Smooth muscle cell (in vitro differentiated cells): ENCODE results near the gene IL1RAPL2. TPM values are rescaled to one million over a fixed set of nuclear protein-coding genes. Genes with fewer than 3 reads are reported as not detected.

Experiments used
- DNase-seq: peaks from one replicate; lab custom pipeline; 2025; ENCODE audit not compliant: unreplicated experiment; lab: John Stamatoyannopoulos, UW
- H2AFZ ChIP-seq: fragments of 200-600 bp; sonication (generic); 2 replicates; pipeline ENCODE4 v1.6.0; 2016; ENCODE audit warnings: antibody characterized with exemption, low read depth, mild to moderate bottlenecking
- H3F3A ChIP-seq: fragments of 200-600 bp; sonication (generic); 2 replicates; pipeline ENCODE4 v1.6.0; 2017; ENCODE audit warnings: antibody characterized with exemption, low read depth
- H3K27ac ChIP-seq: fragments of 200-600 bp; sonication (generic); 2 replicates; pipeline ENCODE4 v1.5.1; 2016; ENCODE audit warnings: low read depth, mild to moderate bottlenecking
- H3K27me3 ChIP-seq: fragments of 200-600 bp; sonication (generic); 2 replicates; pipeline ENCODE4 v1.6.1; 2016; ENCODE audit warnings: low read depth, mild to moderate bottlenecking
- H3K36me3 ChIP-seq: fragments of 200-600 bp; sonication (generic); 2 replicates; pipeline ENCODE4 v1.5.1; 2016; ENCODE audit warnings: low read depth
- H3K4me1 ChIP-seq: fragments of 200-600 bp; sonication (generic); 2 replicates; pipeline ENCODE4 v1.5.1; 2016; ENCODE audit warnings: low read depth
- H3K4me2 ChIP-seq: fragments of 200-600 bp; sonication (generic); 2 replicates; pipeline ENCODE4 v1.6.0; 2016; ENCODE audit warnings: mild to moderate bottlenecking
- H3K4me3 ChIP-seq: fragments of 200-600 bp; sonication (generic); 2 replicates; pipeline ENCODE4 v1.5.1; 2016; ENCODE audit warnings: mild to moderate bottlenecking
- H3K79me2 ChIP-seq: fragments of 200-600 bp; sonication (generic); 2 replicates; pipeline ENCODE4 v1.6.0; 2016; ENCODE audit warnings: low read depth, mild to moderate bottlenecking
- H3K9ac ChIP-seq: fragments of 200-600 bp; sonication (generic); 2 replicates; pipeline ENCODE4 v1.6.0; 2016; ENCODE audit warnings: low read depth
- H3K9me3 ChIP-seq: fragments of 200-600 bp; sonication (generic); replicated peaks from 2 replicates; pipeline ENCODE4 v1.5.1; 2016; ENCODE audit warnings: low read depth
- H4K20me1 ChIP-seq: fragments of 200-600 bp; sonication (generic); 2 replicates; pipeline ENCODE4 v1.6.0; 2016; ENCODE audit warnings: low read depth
- WGBS: methylation state at CpG from one replicate; pipeline ENCODE4 v1.1.7; 2016; ENCODE audit warnings: low lambda C conversion rate; 5-methylcytosine and 5-hydroxymethylcytosine counted together
- polyA plus RNA-seq: library from polyadenylated mRNA; unstranded; fragments of >200 nt; fragmentation: Nextera tagmentation; extraction: Ambion mirVana; gene quantifications from 2 replicates; pipeline ENCODE4 v1.2.1, GENCODE V29; 2016
- total RNA-seq: library from RNA; depleted of rRNA; stranded (reverse); fragments of >200 nt; gene quantifications from 2 replicates; pipeline ENCODE4 v1.2.3, GENCODE V29; 2014
- TF ChIP-seq, protein P1 (sequence below): fragments of 200-600 bp; sonication (generic); IDR thresholded peaks from 2 replicates; pipeline ENCODE4 v1.5.1; 2017; ENCODE audit warnings: borderline replicate concordance, mild to moderate bottlenecking, antibody characterized with exemption; ENCODE audit not compliant: insufficient read depth, poor library complexity, severe bottlenecking

The IL1RAPL2 gene
- total and polyA plus RNA-seq, 2 experiments from 2014 or later = not detected

- no peak overlapping the region for H3K4me2 ChIP-seq
- WGBS = 67% methylated on average over 2 of the region's 2 CpGs
- no peak for DNase-seq
- H3K4me1 ChIP-seq = no peaks in the 10 kb centered on the region
- no peak overlapping the region for H2AFZ ChIP-seq
- H3F3A ChIP-seq = no peaks in the 10 kb centered on the region
- H3K79me2 ChIP-seq = no peaks in the 10 kb centered on the region
- no peak overlapping the region for H3K9ac ChIP-seq
- no peaks in the 10 kb centered on the region for H4K20me1 ChIP-seq
- TF ChIP-seq, protein P1, sequence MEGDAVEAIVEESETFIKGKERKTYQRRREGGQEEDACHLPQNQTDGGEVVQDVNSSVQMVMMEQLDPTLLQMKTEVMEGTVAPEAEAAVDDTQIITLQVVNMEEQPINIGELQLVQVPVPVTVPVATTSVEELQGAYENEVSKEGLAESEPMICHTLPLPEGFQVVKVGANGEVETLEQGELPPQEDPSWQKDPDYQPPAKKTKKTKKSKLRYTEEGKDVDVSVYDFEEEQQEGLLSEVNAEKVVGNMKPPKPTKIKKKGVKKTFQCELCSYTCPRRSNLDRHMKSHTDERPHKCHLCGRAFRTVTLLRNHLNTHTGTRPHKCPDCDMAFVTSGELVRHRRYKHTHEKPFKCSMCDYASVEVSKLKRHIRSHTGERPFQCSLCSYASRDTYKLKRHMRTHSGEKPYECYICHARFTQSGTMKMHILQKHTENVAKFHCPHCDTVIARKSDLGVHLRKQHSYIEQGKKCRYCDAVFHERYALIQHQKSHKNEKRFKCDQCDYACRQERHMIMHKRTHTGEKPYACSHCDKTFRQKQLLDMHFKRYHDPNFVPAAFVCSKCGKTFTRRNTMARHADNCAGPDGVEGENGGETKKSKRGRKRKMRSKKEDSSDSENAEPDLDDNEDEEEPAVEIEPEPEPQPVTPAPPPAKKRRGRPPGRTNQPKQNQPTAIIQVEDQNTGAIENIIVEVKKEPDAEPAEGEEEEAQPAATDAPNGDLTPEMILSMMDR = no peak
- no peaks in the 10 kb centered on the region for H3K36me3 ChIP-seq
- no peak overlapping the region for H3K4me3 ChIP-seq
- H3K9me3 ChIP-seq = no peaks in the 10 kb centered on the region
- no peak overlapping the region for H3K27ac ChIP-seq
- no peaks in the 10 kb centered on the region for H3K27me3 ChIP-seq
Measured at GRCh38 chrX:105565856-105566255, 999.9 kb downstream of the IL1RAPL2 start.

- Histone ChIP-seq H3K36me3 (no peaks in the 10 kb centered on the region), H3K27me3 (no peaks in the 10 kb centered on the region), H2AFZ (no peak overlapping the region), H4K20me1 (no peaks in the 10 kb centered on the region), H3K79me2 (no peaks in the 10 kb centered on the region), H3K4me3 (no peak overlapping the region), H3K9me3 (no peaks in the 10 kb centered on the region), H3K9ac (no peak overlapping the region), H3F3A (no peaks in the 10 kb centered on the region), H3K4me2 (no peak overlapping the region), H3K27ac (no peak overlapping the region), H3K4me1 (no peaks in the 10 kb centered on the region)
- TF ChIP-seq, protein P1 = no peak
- DNase-seq = no peak
Measured at GRCh38 chrX:105567082-105567481, 1001.1 kb downstream of the IL1RAPL2 start.

DNA sequence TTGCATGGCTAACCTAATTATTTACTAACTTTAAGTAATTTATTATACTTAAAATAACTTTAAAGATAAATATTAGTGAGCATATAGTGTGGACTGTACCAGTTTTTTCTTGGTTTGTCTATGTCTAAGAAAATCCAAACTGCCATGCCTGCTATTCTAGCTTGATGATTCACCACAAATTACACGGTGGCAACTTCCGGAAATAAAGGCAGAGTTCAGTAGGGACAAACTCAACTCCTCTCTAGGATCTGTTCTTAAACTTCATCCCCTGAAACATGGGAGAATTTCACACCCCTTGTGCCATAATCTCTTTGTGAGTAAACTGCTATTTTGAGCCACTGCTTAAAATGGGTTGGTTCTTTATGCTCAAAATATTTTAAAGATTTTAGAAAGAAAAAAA is 1042.7 kb downstream of the IL1RAPL2 start:
- H4K20me1 ChIP-seq = no peaks in the 10 kb centered on the region
- no peak overlapping the region for H3K4me2 ChIP-seq
- H3K36me3 ChIP-seq = no peaks in the 10 kb centered on the region
- no peak overlapping the region for H2AFZ ChIP-seq
- no peaks in the 10 kb centered on the region for H3F3A ChIP-seq
- no peak overlapping the region for H3K4me3 ChIP-seq
- no peaks in the 10 kb centered on the region for H3K9me3 ChIP-seq
- H3K27me3 ChIP-seq = no peaks in the 10 kb centered on the region
- H3K27ac ChIP-seq = no peak overlapping the region
- 70% methylated on average over 2 of the region's 2 CpGs for WGBS
- no peak overlapping the region for H3K9ac ChIP-seq
- no peak for DNase-seq
- TF ChIP-seq, protein P1 = no peak
- H3K79me2 ChIP-seq = no peaks in the 10 kb centered on the region
- no peaks in the 10 kb centered on the region for H3K4me1 ChIP-seq

- H3K4me1 ChIP-seq = no peaks in the 10 kb centered on the region
- WGBS = 74% methylated on average over 3 of the region's 3 CpGs
- no peak overlapping the region for H2AFZ ChIP-seq
- DNase-seq = no peak
- H3K4me3 ChIP-seq = no peak overlapping the region
- no peak overlapping the region for H3K9ac ChIP-seq
- H3K27me3 ChIP-seq = no peaks in the 10 kb centered on the region
- H3F3A ChIP-seq = no peaks in the 10 kb centered on the region
- no peaks in the 10 kb centered on the region for H3K36me3 ChIP-seq
- H3K79me2 ChIP-seq = no peaks in the 10 kb centered on the region
- H4K20me1 ChIP-seq = no peaks in the 10 kb centered on the region
- TF ChIP-seq, protein P1 = no peak
- no peaks in the 10 kb centered on the region for H3K9me3 ChIP-seq
- H3K4me2 ChIP-seq = no peak overlapping the region
- no peak overlapping the region for H3K27ac ChIP-seq
Measured at GRCh38 chrX:105609530-105609929, 1043.5 kb downstream of the IL1RAPL2 start.
